GM19395 (cell line): Measurements from ENCODE around the gene CNIH3.

ENCODE experiments used
- ATAC-seq: cut with Tn5 transposase; IDR thresholded peaks from one replicate; pipeline ENCODE4 v1.9.1; 2021; ENCODE audit warnings: mild to moderate bottlenecking, moderate library complexity; ENCODE audit not compliant: unreplicated experiment

Gene CNIH3

DNA sequence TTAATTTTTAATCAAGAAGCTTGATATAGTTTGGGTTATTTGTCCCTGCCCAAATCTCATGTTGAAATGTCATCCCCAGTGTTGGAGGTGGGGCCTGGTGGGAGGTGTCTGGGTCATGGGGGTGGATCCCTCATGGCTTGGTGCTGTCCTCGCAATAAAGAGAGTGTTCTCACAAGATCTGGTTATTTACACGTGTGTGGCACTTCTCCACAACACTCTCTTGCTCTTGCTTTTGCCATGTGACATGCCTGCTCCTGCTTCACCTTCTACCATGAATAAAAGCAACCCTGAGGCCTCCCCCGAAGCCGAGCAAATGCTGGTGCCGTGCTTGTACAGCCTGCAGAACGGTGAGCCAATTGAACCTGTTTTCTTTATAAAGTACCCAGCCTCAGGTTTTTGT, 2.6 kb upstream of the CNIH3 start:
- no peak for ATAC-seq

DNA sequence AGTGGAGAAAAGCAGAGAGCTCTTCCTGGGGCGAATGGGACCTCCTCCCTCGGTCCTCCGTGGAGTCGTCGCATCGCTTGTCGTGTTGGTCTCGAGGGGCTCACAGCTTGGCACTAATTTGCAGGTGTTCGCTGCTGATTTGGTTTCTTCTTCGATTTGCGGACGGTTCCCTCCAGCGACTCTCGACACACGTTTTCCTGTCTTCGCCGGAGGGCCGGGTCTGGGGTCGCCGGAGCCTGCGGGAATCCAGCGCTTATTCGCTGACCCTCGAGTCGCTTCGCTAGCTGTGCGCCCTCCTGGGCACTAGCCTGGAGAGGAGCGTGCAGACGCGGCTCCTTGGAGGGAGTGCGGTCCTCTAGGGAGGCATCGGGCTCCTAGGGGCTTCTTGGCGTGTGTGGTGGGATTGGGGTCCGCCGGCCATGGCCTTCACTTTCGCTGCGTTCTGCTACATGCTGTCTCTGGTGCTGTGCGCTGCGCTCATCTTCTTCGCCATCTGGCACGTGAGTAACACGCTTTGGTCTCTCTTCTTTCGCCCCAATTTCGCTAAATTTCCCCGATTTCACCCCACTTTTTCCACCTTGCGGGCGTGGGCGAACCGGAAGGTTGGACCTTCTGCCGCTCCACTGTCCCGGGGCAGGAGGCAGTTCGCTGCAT, 766 bp downstream of the CNIH3 start:
- no peak for ATAC-seq

DNA sequence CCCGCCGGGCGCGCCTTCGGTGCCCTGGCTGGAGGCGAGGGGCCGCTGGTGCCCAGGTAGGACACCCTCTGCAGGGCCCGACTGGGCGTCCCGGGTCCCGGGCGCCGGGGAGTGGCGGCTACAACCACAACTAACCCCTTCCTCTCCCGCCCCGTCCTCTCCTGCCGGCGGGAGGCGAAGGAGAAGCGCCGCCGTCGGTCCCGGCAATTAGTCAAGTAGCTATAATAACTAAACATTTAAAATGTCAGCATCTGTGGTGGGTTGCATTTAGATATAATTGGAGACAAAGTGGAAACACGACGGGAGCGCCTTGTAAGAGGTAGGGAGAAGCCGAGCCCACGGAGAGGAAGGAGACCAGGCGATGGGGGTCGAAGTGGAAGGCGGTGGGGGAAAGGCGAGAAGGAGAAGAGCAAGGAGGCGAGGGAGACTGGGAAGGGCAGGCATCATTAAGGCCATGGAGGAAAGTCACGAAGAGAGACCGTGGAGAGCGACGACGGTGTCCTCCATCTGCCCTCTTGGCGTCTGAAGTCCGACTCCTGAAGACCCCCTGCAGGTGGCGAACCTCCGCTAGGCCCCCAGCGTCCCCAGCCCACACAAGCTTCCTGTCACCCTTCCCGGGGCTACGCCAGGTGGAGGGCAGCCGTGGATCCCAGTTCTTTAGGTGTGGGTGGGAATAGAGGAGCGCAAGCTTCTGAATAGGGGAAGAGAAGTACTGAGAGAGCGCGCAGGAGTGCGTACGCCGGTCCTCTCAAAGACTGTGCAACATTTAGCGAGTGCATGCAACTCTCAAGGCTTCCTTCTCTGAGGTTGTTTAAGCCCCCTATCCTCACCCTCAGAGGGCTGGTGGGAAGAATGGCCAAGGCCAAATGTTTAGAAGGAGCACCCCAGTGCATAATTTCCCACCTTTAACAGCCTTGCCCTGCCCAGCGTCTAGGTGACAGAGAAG, 1.6 kb downstream of the CNIH3 start:
- no peak for ATAC-seq

DNA sequence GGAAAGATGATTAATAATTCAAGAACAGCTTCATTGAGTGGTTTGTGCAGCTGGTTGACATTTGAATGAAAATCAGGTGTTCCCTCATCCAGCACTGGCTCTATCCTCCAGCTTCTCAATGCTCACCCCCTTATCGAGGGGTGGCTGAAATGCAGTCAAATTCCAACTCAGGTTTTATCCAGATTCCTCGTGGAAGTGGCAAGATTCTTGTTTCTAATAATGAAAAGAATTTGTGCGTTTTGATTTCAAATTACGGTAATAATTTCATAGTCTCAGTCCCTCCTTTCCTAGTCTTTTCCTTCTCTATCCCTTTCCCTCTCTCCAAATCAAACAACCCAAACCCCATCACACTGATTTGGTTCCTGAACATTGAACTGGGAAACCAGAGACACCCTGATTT, 3.1 kb downstream of the CNIH3 start:
- no peak for ATAC-seq

DNA sequence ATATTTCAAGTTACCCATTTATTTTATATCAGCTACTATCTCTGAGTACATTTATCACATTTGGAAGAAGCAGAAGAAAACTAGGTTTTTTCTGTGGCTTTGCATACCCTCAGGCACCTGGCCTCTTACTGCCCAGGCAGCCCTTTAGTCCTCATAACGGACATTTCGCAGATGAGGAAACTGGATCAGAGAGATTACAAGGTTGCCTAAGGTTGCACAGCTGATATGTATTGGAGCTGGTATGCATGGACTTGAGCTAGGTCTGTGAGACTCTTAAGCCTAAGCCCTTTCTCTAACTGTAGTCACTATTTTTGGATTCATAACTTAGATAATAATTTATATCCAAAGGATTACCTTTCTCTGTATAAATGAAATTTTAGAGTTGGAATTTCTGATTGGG, 4.0 kb downstream of the CNIH3 start:
- no peak for ATAC-seq

DNA sequence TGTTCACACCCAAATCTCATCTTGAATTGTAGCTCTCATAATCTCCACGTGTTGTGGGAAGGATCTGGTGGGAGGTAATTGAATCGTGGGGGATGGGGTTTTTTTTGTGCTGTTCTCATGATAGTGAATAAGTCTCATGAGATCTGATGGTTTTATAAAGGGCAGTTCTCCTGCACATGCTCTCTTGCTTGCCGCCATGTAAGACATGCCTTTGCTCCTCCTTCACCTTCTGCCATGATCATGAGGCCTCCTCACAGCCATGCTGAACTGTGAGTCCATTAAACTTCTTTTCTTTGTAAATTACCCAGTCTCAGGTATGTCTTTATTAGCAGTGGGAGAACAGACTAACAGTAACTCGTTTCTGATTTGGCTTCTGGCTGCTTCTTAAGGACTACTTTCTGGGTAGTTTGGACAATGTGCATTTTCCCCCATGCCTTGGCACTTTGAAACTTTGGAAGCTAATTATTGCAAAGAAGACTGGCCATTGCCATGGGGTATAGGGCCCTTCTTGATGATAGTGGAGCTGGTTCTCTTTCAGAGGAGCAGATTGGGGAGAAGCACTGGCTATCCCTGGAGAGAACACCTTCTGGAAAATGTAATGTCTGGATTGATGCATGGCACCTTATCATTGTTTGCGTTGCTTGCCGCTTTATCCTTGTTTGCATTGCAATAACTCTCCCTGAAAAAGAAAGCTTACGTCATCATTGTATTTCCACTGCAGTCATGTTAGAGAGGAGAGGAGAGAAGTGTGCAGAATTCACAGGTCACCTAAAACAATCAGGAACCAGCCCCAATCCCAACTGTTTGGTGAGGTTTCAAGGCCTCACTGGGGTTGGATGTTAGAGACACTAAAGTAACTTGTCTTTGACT, 5.9 kb downstream of the CNIH3 start:
- ATAC-seq = no peak

DNA sequence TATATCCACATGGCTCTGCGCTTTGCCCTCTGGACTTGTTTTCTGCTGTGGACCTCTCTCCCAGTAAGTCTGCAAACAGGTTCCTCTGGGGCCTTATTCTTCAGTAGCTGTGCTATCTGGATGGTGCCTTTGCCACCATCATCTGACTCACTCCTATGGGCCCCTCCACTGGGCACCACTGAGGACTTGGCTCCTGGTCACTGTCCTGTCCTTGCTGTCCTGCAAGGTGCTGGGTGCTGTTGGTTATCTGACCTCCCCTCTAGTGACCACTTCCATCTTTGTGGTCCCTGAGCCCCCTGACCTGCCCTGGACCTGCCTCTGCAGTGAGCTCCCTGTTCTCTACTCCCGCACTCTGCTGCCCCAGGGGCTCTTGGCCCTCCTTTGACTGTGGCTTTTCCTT, 6.7 kb downstream of the CNIH3 start:
- ATAC-seq = no peak

DNA sequence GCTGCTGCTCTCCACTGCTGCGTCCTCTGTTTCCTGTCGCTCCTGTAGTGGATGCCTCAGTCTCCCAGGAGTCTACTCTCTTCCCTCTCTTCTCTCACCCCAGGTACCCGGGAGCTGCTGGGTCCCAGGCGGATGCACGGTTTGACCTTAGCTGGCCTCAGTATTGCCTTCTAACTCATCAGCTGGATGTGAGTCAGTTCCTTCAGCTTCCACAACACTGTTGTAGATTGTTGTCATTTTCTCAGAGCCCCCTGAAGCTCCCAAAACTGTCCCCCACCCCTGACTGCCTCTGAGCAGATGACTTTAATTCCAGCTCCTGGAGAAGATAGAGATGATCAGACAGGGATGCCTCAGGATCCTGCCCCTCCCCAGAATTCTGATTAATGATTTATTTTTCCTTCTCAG, 7.2 kb downstream of the CNIH3 start:
- no peak for ATAC-seq

DNA sequence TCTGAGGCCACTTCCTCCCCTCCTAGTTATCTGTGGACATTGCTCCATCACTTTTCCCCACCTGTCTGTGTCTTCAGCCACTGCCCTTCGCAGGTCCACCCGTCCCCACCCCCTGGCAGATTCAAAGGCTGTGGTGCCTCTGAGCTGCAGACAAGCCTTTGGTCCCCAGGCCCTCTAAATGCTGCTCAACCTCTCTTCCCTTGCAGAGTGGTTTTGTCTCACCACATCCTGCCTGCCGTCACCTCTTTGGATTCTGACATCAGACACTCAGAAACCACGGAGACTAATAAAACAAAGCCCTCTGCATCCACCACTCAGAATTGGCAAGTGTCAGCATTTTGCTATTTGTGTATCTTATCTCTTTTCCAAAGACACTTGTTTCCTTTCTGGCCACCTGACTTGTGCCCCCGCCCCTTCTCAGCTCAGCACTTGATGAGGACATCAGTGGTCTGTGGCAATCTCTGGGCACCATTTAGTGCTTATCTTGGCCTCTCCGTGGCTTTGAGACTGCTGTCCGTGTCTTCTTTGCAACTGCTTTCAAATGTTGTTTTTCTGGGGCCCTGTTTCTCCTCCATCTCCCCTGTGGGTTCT, 7.7 kb downstream of the CNIH3 start:
- ATAC-seq = peak; percentile 95

DNA sequence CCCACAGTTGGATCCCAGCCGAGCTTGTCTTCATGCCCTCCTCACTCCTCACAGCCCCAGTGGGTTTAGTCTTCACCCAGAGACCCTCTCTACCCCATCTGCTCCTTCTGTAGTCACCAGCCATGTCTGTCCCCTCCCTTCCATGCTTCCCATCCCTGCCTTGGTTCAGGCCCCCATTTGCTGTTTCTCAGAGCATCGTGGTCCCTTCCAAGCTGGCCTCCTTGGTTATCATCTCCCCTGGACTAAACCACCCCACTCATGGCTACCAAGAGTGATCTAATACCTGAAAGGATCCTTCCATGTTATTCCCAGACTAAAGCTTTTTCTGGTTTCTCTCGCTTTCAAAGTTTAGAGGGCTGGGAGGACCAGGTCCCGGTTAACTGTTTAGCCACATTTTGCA, 8.3 kb downstream of the CNIH3 start:
- ATAC-seq = no peak

DNA sequence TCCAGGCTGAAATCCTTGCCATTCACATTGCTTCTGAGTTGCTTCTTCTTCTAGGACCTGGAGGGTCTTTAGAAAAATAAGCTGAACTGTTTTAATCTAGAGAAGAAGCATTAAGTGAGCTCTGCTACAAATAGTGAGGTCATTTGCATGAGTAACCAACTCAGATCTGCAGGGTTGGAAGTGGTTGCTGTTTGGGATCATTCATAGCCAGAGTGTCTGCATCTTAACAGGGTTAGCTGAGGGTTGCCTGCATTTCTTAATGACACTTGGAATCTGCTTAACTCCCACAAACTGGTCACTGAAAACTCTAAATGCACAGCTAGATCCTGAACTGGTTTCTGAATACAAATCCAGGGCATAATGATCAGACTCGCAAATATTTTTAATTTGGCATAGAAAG, 9.9 kb downstream of the CNIH3 start:
- ATAC-seq = no peak

DNA sequence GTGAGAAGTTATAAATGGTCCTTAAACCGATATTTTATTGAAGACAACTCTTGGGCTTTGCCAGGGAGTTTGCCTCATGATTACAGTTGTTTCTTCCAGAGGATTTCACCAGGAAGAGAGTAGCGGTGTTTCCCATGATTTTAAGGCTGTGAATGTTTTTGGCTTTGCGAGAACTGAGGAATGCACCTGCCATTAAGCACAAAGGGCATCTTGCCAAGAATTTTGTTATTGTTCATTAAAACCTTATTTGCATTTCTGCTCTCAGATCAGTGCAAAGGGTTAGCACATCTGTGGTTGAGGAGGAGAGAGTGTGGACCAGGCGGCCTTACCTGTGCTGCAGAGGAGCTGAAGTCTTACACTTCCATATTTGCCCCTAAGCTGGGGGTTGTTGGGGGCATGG, 13.8 kb downstream of the CNIH3 start:
- no peak for ATAC-seq

DNA sequence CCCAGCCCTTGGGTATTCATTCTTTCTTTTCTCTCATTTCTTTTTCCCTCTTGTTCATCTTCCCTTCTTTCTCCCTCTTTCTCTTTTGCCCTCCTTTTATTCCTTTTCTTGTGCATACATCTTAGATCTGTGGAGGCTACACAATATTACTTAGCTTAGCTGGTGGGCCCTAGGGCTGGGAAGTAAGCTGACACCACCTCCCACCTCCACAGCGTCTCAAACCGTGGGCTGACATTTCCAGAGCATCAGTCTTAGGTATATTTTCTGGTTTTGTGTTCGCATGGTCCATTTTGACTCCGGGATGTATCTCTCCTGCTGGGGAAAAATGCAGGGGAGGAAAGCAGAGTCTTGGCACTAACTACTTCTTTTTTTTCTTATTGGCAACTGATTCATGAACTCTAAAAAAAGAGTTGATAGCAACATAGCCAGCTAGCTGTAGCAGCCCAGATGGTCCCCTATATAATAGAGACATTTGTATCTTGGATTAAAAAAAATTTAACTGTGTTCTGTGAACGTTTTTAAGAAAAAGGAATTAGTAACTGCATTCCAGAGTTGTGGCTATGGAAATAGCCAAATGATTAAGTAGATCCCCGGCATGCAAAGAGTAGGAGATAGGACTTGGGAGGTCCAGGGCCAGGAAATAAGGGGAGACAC, 15.5 kb downstream of the CNIH3 start:
- no peak for ATAC-seq

DNA sequence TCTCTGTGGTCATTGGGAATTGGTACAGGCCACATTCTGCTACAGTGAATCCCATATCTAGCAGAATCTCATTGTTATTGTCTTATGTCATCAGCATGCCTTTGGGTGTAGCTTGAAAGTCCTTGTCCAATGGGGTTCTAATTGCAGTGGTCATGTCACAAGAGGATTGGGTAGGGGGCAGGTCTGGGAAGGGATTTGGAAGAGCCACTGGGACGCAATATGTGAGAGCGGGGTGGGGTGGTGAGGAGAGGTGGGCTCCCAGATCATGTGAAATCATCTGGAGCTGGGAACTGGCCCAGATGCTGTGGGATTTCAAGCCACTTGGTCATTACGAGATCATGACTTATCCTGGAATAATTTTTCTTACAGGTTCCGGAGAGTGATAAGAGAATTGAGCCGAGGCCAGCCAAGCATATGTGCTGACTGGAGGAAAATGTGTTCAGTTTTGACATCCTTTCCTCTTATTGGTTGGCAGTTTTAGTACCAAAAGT, 16.3 kb downstream of the CNIH3 start:
- ATAC-seq = no peak

DNA sequence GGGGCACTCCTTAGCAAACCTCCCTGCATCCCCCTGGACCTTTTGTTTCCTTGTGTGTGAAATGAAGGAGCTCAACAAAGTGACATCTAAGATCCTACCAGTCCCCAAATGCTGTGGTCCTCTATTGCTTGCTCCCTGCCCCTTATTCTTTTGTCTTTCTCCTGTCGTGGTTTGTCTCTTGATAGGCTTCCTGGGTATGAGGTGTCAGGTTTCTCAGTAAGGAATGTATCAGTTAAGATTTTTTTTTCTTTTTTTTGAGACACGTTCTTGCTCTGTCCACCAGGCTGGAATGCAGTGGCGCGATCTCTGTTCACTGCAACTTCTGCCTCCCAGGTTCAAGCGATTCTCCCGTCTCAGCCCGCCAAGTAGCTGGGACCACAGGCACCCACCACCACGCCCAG, 16.8 kb downstream of the CNIH3 start:
- ATAC-seq = no peak

DNA sequence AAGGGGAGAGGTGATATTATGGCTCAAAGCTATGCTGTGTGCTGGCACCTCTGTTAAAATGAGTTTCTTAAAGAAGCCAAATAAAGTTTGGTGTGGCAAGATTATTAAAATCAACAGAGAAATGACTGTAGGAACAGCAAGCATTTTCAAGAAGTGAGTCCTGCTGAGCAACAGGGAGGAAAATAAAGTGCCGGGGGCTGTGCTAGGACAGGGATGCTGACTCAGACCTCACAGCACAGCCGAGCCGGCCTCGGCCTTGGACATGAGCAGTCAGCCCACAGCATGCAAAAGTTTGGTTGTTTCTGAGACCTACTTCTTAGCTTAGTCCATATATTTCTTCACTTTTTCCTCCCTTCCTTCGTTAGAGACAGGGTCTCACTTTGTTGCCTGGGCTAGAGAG, 19.2 kb downstream of the CNIH3 start:
- ATAC-seq = no peak

DNA sequence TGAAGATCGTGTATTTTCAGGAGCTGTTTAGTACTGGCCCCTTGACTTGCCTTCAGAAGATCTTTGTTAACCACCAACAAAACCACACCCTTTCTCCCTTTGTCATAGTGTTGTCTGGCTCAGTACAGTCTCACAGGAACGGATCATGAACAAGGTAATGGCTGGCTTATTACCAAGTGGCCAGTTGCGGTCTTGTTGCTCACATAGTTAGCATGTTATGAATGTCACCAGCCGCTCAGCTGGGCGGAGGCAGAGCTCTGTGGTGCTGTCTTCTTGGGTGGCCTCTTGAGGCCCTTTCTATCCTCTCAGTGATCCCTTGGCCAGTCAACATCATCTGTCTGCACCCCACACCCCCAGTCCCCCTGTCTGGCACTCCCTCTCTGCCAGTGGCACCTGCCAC, 21.4 kb downstream of the CNIH3 start:
- ATAC-seq = no peak

DNA sequence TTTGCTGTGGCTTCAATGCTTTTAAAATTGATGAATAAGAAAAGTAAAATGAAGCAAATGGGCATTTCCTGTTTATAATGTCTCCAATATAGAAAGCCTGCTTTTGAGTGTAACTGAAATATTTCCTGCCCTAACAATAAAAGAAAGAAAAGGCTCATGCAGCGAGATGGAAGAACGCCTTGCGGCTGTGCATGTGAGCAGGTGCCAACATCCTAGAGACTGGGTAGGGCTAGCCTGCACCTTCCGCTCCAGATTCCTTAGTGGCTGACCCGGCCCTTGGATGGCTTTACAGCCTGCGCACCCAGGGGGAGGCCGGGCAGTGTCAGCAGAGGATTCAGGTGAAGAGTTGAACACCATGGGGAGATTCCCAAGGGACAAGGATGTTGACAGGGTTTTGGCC, 21.8 kb downstream of the CNIH3 start:
- ATAC-seq = no peak

DNA sequence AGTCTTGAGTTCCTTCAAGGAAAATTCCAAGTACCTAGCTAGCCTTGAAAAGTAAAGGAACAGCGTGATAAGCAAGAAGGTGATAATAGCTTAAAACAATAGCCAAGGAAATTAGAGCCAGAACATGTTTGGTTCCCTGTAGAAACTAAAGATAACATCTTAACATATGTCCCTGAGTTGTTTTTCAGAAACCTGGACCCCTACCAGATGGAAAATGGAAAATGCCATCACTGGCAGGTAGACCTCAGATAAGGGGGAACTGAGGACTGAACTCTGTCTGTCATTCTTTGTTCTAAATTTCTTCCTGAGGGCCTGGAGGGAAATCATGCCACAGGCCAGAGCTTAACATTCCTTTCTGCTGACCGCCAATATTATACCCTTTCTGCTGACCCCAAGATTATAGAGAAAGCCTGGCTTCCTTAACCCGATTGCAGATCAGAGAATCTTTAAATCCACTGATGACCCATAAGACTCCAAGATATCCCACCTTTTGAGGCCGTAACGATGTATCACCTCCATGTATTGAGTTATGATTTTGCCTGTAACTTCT, 23.4 kb downstream of the CNIH3 start:
- ATAC-seq = no peak

DNA sequence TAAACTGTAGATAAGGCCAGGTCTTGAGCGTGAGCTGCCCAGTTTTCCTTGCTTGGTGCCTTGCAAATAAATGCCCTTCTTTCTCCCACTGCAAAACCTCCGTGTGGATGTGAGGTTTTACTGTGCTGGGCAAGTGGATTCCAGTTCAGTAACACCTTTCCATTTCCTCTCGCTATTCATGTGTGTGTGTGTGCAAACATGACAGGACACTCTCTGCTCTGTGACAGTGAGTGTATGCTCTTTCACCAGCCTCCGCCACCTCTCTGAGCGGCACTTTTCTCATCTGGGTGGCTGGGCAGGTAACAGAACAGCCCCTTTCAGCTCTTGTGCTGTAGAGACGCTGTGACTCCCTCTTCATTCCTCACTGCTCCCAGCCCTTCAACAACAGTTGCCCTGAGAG, 23.9 kb downstream of the CNIH3 start:
- no peak for ATAC-seq
